ENCODE results near the gene KCNK6.
A peak's percentile ranks its signal among the peaks of the same experiment; 100 is the strongest.

DNA sequence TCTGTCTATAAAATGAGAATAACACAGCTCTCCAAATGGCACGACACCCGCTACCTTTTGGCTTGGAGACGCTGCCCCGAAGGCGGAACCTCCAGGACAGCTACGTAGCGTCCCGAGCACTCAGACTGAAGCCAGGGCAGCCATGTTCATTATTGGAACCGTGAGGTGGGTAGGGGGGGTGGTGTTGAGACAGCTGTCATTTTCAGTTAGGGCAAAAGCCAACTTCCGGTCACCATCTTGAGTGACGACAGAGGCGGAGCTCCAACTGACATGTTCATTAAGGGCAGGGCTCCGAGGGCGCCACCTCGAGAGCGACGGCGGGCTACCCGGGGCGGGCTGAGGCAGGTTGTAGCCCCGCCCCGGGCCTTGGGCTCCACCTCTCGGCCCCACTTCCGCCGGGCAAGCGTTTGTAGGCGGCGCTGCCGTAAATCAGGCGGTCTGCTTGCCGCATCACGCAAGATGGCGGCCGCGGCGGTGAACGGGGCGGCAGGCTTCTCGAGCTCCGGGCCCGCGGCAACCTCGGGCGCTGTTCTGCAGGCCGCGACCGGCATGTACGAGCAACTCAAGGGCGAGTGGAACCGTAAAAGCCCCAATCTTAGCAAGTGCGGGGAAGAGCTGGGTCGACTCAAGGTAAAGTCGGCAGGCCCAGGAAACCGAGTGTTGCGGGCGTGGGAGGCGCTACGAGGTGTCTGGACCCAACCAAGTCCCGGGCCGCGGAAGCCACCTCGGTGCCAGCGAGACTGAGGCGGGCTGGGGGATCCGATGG is 54.9 kb downstream of the KCNK6 start, which contains the start of gene PSMD8:
- TF ChIP-seq, protein P1, sequence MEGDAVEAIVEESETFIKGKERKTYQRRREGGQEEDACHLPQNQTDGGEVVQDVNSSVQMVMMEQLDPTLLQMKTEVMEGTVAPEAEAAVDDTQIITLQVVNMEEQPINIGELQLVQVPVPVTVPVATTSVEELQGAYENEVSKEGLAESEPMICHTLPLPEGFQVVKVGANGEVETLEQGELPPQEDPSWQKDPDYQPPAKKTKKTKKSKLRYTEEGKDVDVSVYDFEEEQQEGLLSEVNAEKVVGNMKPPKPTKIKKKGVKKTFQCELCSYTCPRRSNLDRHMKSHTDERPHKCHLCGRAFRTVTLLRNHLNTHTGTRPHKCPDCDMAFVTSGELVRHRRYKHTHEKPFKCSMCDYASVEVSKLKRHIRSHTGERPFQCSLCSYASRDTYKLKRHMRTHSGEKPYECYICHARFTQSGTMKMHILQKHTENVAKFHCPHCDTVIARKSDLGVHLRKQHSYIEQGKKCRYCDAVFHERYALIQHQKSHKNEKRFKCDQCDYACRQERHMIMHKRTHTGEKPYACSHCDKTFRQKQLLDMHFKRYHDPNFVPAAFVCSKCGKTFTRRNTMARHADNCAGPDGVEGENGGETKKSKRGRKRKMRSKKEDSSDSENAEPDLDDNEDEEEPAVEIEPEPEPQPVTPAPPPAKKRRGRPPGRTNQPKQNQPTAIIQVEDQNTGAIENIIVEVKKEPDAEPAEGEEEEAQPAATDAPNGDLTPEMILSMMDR (IDR thresholded peaks at IDR 0.05): peak in 2 of 6 experiments; percentile 9 to 16
- peak; percentile 41 to 98 for TF ChIP-seq POLR2A (IDR thresholded peaks at IDR 0.05)

All from thyroid gland (tissue), 4 donors.